COLO668 (cell line): ENCODE results near the gene DLX5.

Experiments used
- DNase-seq: peaks from one replicate; lab custom pipeline; 2025; ENCODE audit not compliant: unreplicated experiment; lab: John Stamatoyannopoulos, UW

The DLX5 gene

GRCh38 chr7:96992192-96993005 is 32.2 kb downstream of the DLX5 start:
- DNase-seq = no peak

- DNase-seq = no peak
Measured at GRCh38 chr7:96991546-96992191, 33.0 kb downstream of the DLX5 start.

- no peak for DNase-seq
Measured at GRCh38 chr7:96989859-96990317, 34.7 kb downstream of the DLX5 start.

- no peak for DNase-seq
Measured at GRCh38 chr7:96989241-96989858, 35.3 kb downstream of the DLX5 start.

GRCh38 chr7:96987719-96988118 is 36.9 kb downstream of the DLX5 start:
- no peak for DNase-seq

GRCh38 chr7:96986901-96987300 is 37.7 kb downstream of the DLX5 start:
- no peak for DNase-seq

GRCh38 chr7:96985992-96986391 is 38.6 kb downstream of the DLX5 start:
- DNase-seq = no peak

GRCh38 chr7:96982586-96982985 is 42.0 kb downstream of the DLX5 start:
- DNase-seq = no peak

GRCh38 chr7:96979551-96980276 is 44.9 kb downstream of the DLX5 start:
- no peak for DNase-seq

- DNase-seq = no peak
Measured at GRCh38 chr7:96977445-96977844, 47.2 kb downstream of the DLX5 start.

GRCh38 chr7:96976106-96976505 is 48.5 kb downstream of the DLX5 start:
- DNase-seq = no peak

GRCh38 chr7:96973986-96974385 is 50.6 kb downstream of the DLX5 start:
- no peak for DNase-seq

GRCh38 chr7:96970739-96971138 is 53.9 kb downstream of the DLX5 start:
- DNase-seq = no peak
